Gastrocnemius medialis (tissue), 4 donors: Measurements from ENCODE around the gene CMKLR1. TPM values are rescaled to one million over a fixed set of nuclear protein-coding genes. Genes with fewer than 3 reads are reported as not detected.

Experiments
- ATAC-seq, 2 donors: fragments of 150-250 bp; one replicate each; pipeline ENCODE4 v1.9.1; 2016
- DNase-seq, 2 donors: peaks; one replicate each; pipeline ENCODE4 v3.0.0-alpha.2; 2019
- H3K27ac ChIP-seq, 4 donors: fragments of 200-600 bp; sonication (generic); 1 replicate in 1 of 4; 2 replicates in 3 of 4; pipeline ENCODE4 v1.5.1; 2016 to 2018; ENCODE audit warnings: mild to moderate bottlenecking in 2 of 4, moderate library complexity in 1 of 4
- H3K27me3 ChIP-seq, 3 donors: fragments of 200-600 bp; sonication (generic) in 2 of 3; 1 replicate in 1 of 3; 2 replicates in 2 of 3; pipeline versions ENCODE4 v1.5.1 to v1.6.0; 2016 to 2019; ENCODE audit warnings: mild to moderate bottlenecking in 1 of 3, moderate library complexity in 1 of 3
- H3K36me3 ChIP-seq, 2 donors: fragments of 200-600 bp; sonication (generic) in 1 of 2; one replicate each; pipeline ENCODE4 v1.5.1; 2017 to 2018
- H3K4me1 ChIP-seq, 2 donors: fragments of 200-600 bp; sonication (generic) in 1 of 2; one replicate each; pipeline ENCODE4 v1.5.1; 2016 to 2017; ENCODE audit warnings: mild to moderate bottlenecking in 2 of 2
- H3K4me3 ChIP-seq, 4 donors: fragments of 200-600 bp; sonication (generic) in 3 of 4; 1 replicate in 1 of 4; 2 replicates in 3 of 4; pipeline ENCODE4 v1.5.1; 2016 to 2019; ENCODE audit warnings: mild to moderate bottlenecking in 2 of 4
- H3K9me3 ChIP-seq, 3 donors: fragments of 200-600 bp; sonication (generic) in 2 of 3; 1 replicate in 1 of 3; 2 replicates in 2 of 3; pipeline ENCODE4 v1.5.1; 2016 to 2019
- CTCF ChIP-seq, 5 experiments: fragments of 450-650 bp in 3 of 5; fragments of 200-600 bp in 2 of 5; sonication (generic) in 2 of 5; IDR thresholded peaks in 4 of 5; conservative IDR thresholded peaks in 1 of 5; 1 replicate in 4 of 5; 2 replicates in 1 of 5; pipeline ENCODE4 v1.5.1; 2016 to 2019; ENCODE audit warnings: antibody characterized with exemption in 5 of 5, mild to moderate bottlenecking in 3 of 5, moderate library complexity in 3 of 5
- POLR2A ChIP-seq, 2 donors: fragments of 450-650 bp; IDR thresholded peaks; one replicate each; pipeline ENCODE4 v1.6.1; 2017; ENCODE audit warnings: antibody characterized with exemption in 2 of 2, mild to moderate bottlenecking in 2 of 2, moderate library complexity in 2 of 2
- in situ Hi-C, 4 donors: fragments of 200-750 bp; cut with MboI; loops; one replicate each; pipeline versions ENCODE4 v1.15.0 to v1.8.0; 2017; ENCODE audit warnings: low sequenced_read_pairs in 4 of 4
- intact Hi-C: fragments of 100-400 bp; cut with DNase I; formaldehyde crosslinking; loops from one replicate; pipeline ENCODE4 v1.15.1; 2023; ENCODE audit warnings: low total_unique reads
- total RNA-seq, 4 donors: library from RNA; depleted of rRNA; stranded (reverse); fragments of >200 nt; gene quantifications; one replicate each; pipeline versions ENCODE4 v1.1.0 to v1.2.3, GENCODE V29; 2016

The CMKLR1 gene
- total RNA-seq, 4 donors from 2014 or later: 2.5 to 5.6 (median 4.4) TPM

GRCh38 chr12:108313606-108314351 lies 25.3 kb downstream of the CMKLR1 start:
- Histone ChIP-seq H3K4me3 (no peak overlapping the region), H3K36me3 (no peaks in the 10 kb centered on the region), H3K9me3 (no peaks in the 10 kb centered on the region), H3K27ac (peak overlapping the region in 2 of 4 donors; percentile 31 to 50), H3K27me3 (no peaks in the 10 kb centered on the region), H3K4me1 (peaks cover 0 to 2% of the 10 kb centered on the region in 2 donors)
- no peak for ATAC-seq
- no peak for DNase-seq
- in situ Hi-C loops (no loop called here), intact Hi-C loops (no loop called here)
- TF ChIP-seq CTCF (IDR thresholded peaks at IDR 0.05 in 4 of 5, conservative IDR thresholded peaks at IDR 0.05 in 1 of 5) (no peak), POLR2A (IDR thresholded peaks at IDR 0.05) (no peak)

GRCh38 chr12:108313241-108313605 lies 25.9 kb downstream of the CMKLR1 start:
- DNase-seq (no peak), ATAC-seq (peak in 1 of 2 donors; percentile 32)
- intact Hi-C loops: no loop called here
- Histone ChIP-seq H3K27me3 (no peaks in the 10 kb centered on the region), H3K36me3 (no peaks in the 10 kb centered on the region), H3K4me3 (no peak overlapping the region), H3K9me3 (no peaks in the 10 kb centered on the region), H3K27ac (peak overlapping the region in 2 of 4 donors; percentile 31 to 50), H3K4me1 (peaks cover 0 to 2% of the 10 kb centered on the region in 2 donors)
- no peak for TF ChIP-seq CTCF (IDR thresholded peaks at IDR 0.05 in 4 of 5, conservative IDR thresholded peaks at IDR 0.05 in 1 of 5)
- TF ChIP-seq POLR2A (IDR thresholded peaks at IDR 0.05): no peak
- in situ Hi-C loops: no loop called here

GRCh38 chr12:108312693-108313189 lies 26.4 kb downstream of the CMKLR1 start:
- no peak for TF ChIP-seq POLR2A (IDR thresholded peaks at IDR 0.05)
- no peak for TF ChIP-seq CTCF (IDR thresholded peaks at IDR 0.05 in 4 of 5, conservative IDR thresholded peaks at IDR 0.05 in 1 of 5)
- in situ Hi-C loops: no loop called here
- peaks cover 0 to 2% of the 10 kb centered on the region in 2 donors for H3K4me1 ChIP-seq
- peak overlapping the region in 2 of 4 donors; percentile 31 to 50 for H3K27ac ChIP-seq
- no peak for DNase-seq
- H3K27me3 ChIP-seq: no peaks in the 10 kb centered on the region
- intact Hi-C loops: no loop called here
- no peaks in the 10 kb centered on the region for H3K9me3 ChIP-seq
- peak in 1 of 2 donors; percentile 12 for ATAC-seq
- H3K4me3 ChIP-seq: no peak overlapping the region
- H3K36me3 ChIP-seq: no peaks in the 10 kb centered on the region

GRCh38 chr12:108312073-108312659 lies 26.9 kb downstream of the CMKLR1 start:
- Histone ChIP-seq H3K4me1 (peaks cover 0 to 2% of the 10 kb centered on the region in 2 donors), H3K9me3 (no peaks in the 10 kb centered on the region), H3K4me3 (no peak overlapping the region), H3K27me3 (no peaks in the 10 kb centered on the region), H3K36me3 (no peaks in the 10 kb centered on the region), H3K27ac (no peak overlapping the region)
- DNase-seq (no peak), ATAC-seq (no peak)
- intact Hi-C loops (no loop called here), in situ Hi-C loops (no loop called here)
- TF ChIP-seq CTCF (IDR thresholded peaks at IDR 0.05 in 4 of 5, conservative IDR thresholded peaks at IDR 0.05 in 1 of 5) (no peak), POLR2A (IDR thresholded peaks at IDR 0.05) (no peak)
